Psoas muscle (tissue), 8 donors: ENCODE measurements around the gene EYA4. TPM values are rescaled to one million over a fixed set of nuclear protein-coding genes. Genes with fewer than 3 reads are reported as not detected.

Experiments used
- ATAC-seq, 4 donors: fragments of 200-7000 bp; cut with Tn5 transposase; one replicate each; pipeline ENCODE4 v1.9.1; 2020; ENCODE audit warnings: moderate library complexity in 3 of 4, mild to moderate bottlenecking in 2 of 4
- DNase-seq, 2 donors: peaks; one replicate each; pipeline ENCODE4 v3.0.0-alpha.2; 2020
- H3K27ac ChIP-seq: fragments of 200-600 bp; one replicate; pipeline ENCODE4 v1.8.0; 2022
- H3K27me3 ChIP-seq, 3 donors: fragments of 200-600 bp in 1 of 3; one replicate each; pipeline versions ENCODE4 v1.6.1 to v1.8.0; 2013 to 2022; ENCODE audit warnings: low read length in 2 of 3, mild to moderate bottlenecking in 2 of 3, moderate library complexity in 1 of 3; ENCODE audit not compliant: insufficient read depth in 3 of 3
- H3K36me3 ChIP-seq, 2 donors: fragments of 200-600 bp in 1 of 2; one replicate each; pipeline versions ENCODE4 v1.6.1 to v1.8.0; 2013 to 2022; ENCODE audit warnings: low read depth in 1 of 2, mild to moderate bottlenecking in 1 of 2, moderate library complexity in 1 of 2; ENCODE audit not compliant: insufficient read depth in 1 of 2
- H3K4me1 ChIP-seq: fragments of 200-600 bp; one replicate; pipeline ENCODE4 v1.8.0; 2022
- H3K4me3 ChIP-seq: fragments of 200-600 bp; one replicate; pipeline ENCODE4 v1.8.0; 2022; ENCODE audit warnings: mild to moderate bottlenecking
- H3K9me3 ChIP-seq: fragments of 200-600 bp; one replicate; pipeline ENCODE4 v1.8.0; 2022
- CTCF ChIP-seq: fragments of 200-600 bp; IDR thresholded peaks from one replicate; pipeline ENCODE4 v1.8.0; 2022; ENCODE audit warnings: antibody characterized with exemption
- WGBS, 3 donors: extraction: QIAGEN DNeasy Blood & Tissue Kit; methylation state at CpG; one replicate each; pipeline versions ENCODE4 v1.1.6 to v1.1.7; 2013; 5-methylcytosine and 5-hydroxymethylcytosine counted together
- intact Hi-C, 2 donors: fragments of 100-400 bp; cut with DNase I; formaldehyde crosslinking; loops; one replicate each; pipeline versions ENCODE4 v1.11.0 to v1.14.2; 2022
- polyA plus RNA-seq, 3 donors: library from polyadenylated mRNA; stranded (reverse); fragments of 200-250 nt; gene quantifications; one replicate each; pipeline ENCODE4 v1.2.3, GENCODE V29; 2013
- total RNA-seq, 4 donors: library from RNA; stranded (reverse); fragmentation: NEBNext Ultra II Directional in 2 of 4; extraction: Animal tissue kit (Norgen Biotek cat#: 25700) in 2 of 4; gene quantifications; one replicate each; pipeline versions ENCODE4 v1.2.1 to v1.2.4, GENCODE V29; 2021 to 2023
- donor health status: healthy with polysubstance abuse.
- donor health status: DM: no; HTN: no; CAD: no; lungs with moderate emphysema.
- donor health status: Bipolar disorder and iron deficiency.
- donor health status: healthy.
- donor health status: DM: yes; HTN: yes; CAD: no.
- donor health status: DM: no; HTN: no; CAD: no.
- donor health status: DM: no; HTN: no; CAD: no.
- donor health status: DM: yes; HTN: yes; CAD: no.

Gene EYA4
- total and polyA plus RNA-seq, 7 donors, result 5.6 to 48.3 (median 32.8) TPM

GRCh38 chr6:133348846-133349245 is 107.7 kb downstream of the EYA4 start:
- Histone ChIP-seq H3K27me3 (no peaks in the 10 kb centered on the region), H3K4me3 (no peak overlapping the region), H3K9me3 (no peaks in the 10 kb centered on the region), H3K4me1 (peaks cover 55% of the 10 kb centered on the region), H3K36me3 (no peaks in the 10 kb centered on the region), H3K27ac (no peak overlapping the region)
- TF ChIP-seq CTCF, result no peak
- intact Hi-C loops, result loop anchor here (5.0 kb wide), 2 partner anchors 42 to 52 kb away; no protein-coding TSS in a partner anchor
- no peak for DNase-seq
- no peak for ATAC-seq
- 55 to 75% (median 64%) methylated on average over 3 of the region's 3 CpGs for WGBS, 3 donors

GRCh38 chr6:133350928-133351327 is 109.8 kb downstream of the EYA4 start:
- H3K9me3 ChIP-seq, result no peaks in the 10 kb centered on the region
- no peak for TF ChIP-seq CTCF
- no peak for DNase-seq
- no peaks in the 10 kb centered on the region for H3K36me3 ChIP-seq
- intact Hi-C loops, result no loop called here
- H3K4me1 ChIP-seq, result peaks cover 45% of the 10 kb centered on the region
- H3K27me3 ChIP-seq, result no peaks in the 10 kb centered on the region
- ATAC-seq, result no peak
- H3K4me3 ChIP-seq, result no peak overlapping the region
- WGBS, 3 donors, result 31 to 54% (median 31%) methylated on average over 2 of the region's 2 CpGs
- H3K27ac ChIP-seq, result no peak overlapping the region

GRCh38 chr6:133352046-133352445 is 110.9 kb downstream of the EYA4 start:
- H3K9me3 ChIP-seq, result no peaks in the 10 kb centered on the region
- intact Hi-C loops, result no loop called here
- 75 to 95% (median 82%) methylated on average over 1 of the region's 1 CpG for WGBS, 3 donors
- ATAC-seq (no peak), DNase-seq (no peak)
- no peak for TF ChIP-seq CTCF
- no peaks in the 10 kb centered on the region for H3K27me3 ChIP-seq
- H3K27ac ChIP-seq, result peak overlapping the region; percentile 65
- H3K4me1 ChIP-seq, result peaks cover 45% of the 10 kb centered on the region
- no peak overlapping the region for H3K4me3 ChIP-seq
- no peaks in the 10 kb centered on the region for H3K36me3 ChIP-seq

- Histone ChIP-seq H3K27ac (peak overlapping the region; percentile 65), H3K4me3 (no peak overlapping the region), H3K9me3 (no peaks in the 10 kb centered on the region), H3K36me3 (no peaks in the 10 kb centered on the region), H3K27me3 (no peaks in the 10 kb centered on the region), H3K4me1 (peaks cover 54% of the 10 kb centered on the region)
- WGBS, 3 donors, result 0 to 35% (median 21%) methylated on average over 1 of the region's 1 CpG
- DNase-seq (no peak), ATAC-seq (peak; percentile 83 to 91 (median 88))
- TF ChIP-seq CTCF, result no peak
- intact Hi-C loops, result no loop called here
Observed at GRCh38 chr6:133353061-133353460, 111.9 kb downstream of the EYA4 start.

GRCh38 chr6:133355922-133356321 is 114.8 kb downstream of the EYA4 start:
- no peak for ATAC-seq
- no peak for DNase-seq
- H3K4me1 ChIP-seq, result peaks cover 59% of the 10 kb centered on the region
- no peak for TF ChIP-seq CTCF
- H3K27ac ChIP-seq, result peak overlapping the region; percentile 13
- H3K4me3 ChIP-seq, result no peak overlapping the region
- no peaks in the 10 kb centered on the region for H3K36me3 ChIP-seq
- WGBS, 3 donors, result 75 to 98% (median 81%) methylated on average over 3 of the region's 3 CpGs
- intact Hi-C loops, result no loop called here
- no peaks in the 10 kb centered on the region for H3K9me3 ChIP-seq
- H3K27me3 ChIP-seq, result no peaks in the 10 kb centered on the region
